SH-SY5Y (cell line): Measurements from ENCODE around the gene ARPC1A.

ENCODE experiments used
- GATA2 ChIP-seq: IDR thresholded peaks from 2 replicates; pipeline ENCODE4 v1.6.1; 2011; ENCODE audit warnings: mild to moderate bottlenecking, low read depth, low read length
- GATA3 ChIP-seq: IDR thresholded peaks from 2 replicates; pipeline ENCODE4 v1.6.1; 2011; ENCODE audit warnings: low read depth, mild to moderate bottlenecking, low read length, moderate library complexity

GRCh38 chr7:99340659-99341058, 15.0 kb downstream of the ARPC1A start:
- TF ChIP-seq GATA2 (no peak), GATA3 (no peak)
